NB4 (cell line): ENCODE measurements around the gene WNT9B.

Experiments
- MYC ChIP-seq: IDR thresholded peaks from 2 replicates; pipeline ENCODE4 v1.6.1; 2011; ENCODE audit warnings: low read depth, low read length
- POLR2A ChIP-seq: IDR thresholded peaks from 2 replicates; pipeline ENCODE4 v1.6.1; 2011; ENCODE audit warnings: mild to moderate bottlenecking; ENCODE audit not compliant: insufficient read length; ENCODE audit errors: extremely low read depth
- TF ChIP-seq, protein P1 (sequence below): IDR thresholded peaks from 2 replicates; pipeline ENCODE4 v1.6.1; 2011; ENCODE audit warnings: low read depth, low read length
- TF ChIP-seq, protein P2 (sequence below): IDR thresholded peaks from one replicate; pipeline ENCODE4 v1.5.1; 2012; ENCODE audit warnings: low read depth, low read length

DNA sequence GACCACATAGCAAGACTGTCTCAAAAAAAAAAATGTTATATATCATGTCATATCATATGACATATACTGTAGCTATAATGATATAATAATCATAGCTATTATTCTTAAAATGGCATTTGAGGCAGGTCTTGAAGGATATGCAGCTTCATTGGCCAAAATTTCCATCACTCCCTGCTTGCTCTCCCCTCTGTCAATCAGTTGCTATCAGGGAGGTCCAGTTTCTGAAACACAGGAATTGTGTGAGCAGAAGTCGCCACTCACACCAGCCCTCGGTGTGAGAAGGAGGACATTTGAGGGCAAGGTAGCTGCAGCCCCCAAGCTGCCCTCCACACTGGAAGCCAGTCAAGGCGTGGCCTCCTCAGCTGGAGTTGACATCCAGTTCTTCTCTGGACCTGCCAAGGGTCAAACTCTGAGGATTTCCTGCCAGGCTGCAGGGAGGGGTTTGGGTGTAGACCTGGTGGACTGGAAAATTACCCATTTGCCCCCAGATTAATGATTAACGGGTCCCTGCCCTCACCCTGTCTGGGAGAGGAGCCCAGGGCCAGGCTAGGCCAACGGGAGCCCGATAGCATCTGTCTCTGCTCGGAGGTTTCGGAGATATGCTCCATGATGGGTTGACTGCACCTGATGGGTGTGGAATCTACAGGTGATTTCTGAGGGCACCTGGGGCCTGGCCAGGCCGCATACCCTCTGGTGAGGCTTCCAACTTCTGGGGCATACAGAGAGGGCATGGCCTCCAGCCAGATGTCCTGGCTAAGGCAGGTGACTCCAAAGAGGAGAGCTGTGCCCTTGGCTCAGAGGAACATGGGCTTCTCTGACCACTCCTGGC is 18.8 kb downstream of the WNT9B start:
- TF ChIP-seq, protein P1, sequence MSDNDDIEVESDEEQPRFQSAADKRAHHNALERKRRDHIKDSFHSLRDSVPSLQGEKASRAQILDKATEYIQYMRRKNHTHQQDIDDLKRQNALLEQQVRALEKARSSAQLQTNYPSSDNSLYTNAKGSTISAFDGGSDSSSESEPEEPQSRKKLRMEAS: no peak
- TF ChIP-seq, protein P2, sequence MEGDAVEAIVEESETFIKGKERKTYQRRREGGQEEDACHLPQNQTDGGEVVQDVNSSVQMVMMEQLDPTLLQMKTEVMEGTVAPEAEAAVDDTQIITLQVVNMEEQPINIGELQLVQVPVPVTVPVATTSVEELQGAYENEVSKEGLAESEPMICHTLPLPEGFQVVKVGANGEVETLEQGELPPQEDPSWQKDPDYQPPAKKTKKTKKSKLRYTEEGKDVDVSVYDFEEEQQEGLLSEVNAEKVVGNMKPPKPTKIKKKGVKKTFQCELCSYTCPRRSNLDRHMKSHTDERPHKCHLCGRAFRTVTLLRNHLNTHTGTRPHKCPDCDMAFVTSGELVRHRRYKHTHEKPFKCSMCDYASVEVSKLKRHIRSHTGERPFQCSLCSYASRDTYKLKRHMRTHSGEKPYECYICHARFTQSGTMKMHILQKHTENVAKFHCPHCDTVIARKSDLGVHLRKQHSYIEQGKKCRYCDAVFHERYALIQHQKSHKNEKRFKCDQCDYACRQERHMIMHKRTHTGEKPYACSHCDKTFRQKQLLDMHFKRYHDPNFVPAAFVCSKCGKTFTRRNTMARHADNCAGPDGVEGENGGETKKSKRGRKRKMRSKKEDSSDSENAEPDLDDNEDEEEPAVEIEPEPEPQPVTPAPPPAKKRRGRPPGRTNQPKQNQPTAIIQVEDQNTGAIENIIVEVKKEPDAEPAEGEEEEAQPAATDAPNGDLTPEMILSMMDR: no peak
- no peak for TF ChIP-seq POLR2A
- TF ChIP-seq MYC: no peak
